WTC11 (cell line): ENCODE measurements around the gene SPATA31D3.

Source experiments
- ATF2 ChIP-seq: sonication (generic); formaldehyde crosslinking; IDR thresholded peaks from 2 replicates; pipeline ENCODE4 v1.8.1; 2022; ENCODE audit warnings: low read depth, missing genetic modification reagents, borderline replicate concordance
- CREB1 ChIP-seq: sonication (generic); formaldehyde crosslinking; IDR thresholded peaks from 2 replicates; pipeline ENCODE4 v1.8.0; 2023; ENCODE audit warnings: mild to moderate bottlenecking, missing genetic modification reagents
- EMX1 ChIP-seq: fragments of 250-450 bp; sonication (Bioruptor Pico); IDR thresholded peaks from 2 replicates; pipeline ENCODE4 v1.8.0; 2021; ENCODE audit warnings: mild to moderate bottlenecking
- FOXP4 ChIP-seq: sonication (generic); formaldehyde crosslinking; IDR thresholded peaks from 2 replicates; pipeline ENCODE4 v1.8.0; 2022; ENCODE audit warnings: mild to moderate bottlenecking, missing genetic modification reagents
- NFYB ChIP-seq: sonication (generic); formaldehyde crosslinking; conservative IDR thresholded peaks from 2 replicates; pipeline ENCODE4 v1.8.0; 2022; ENCODE audit warnings: low read depth, missing genetic modification reagents
- NR1H2 ChIP-seq: sonication (generic); formaldehyde crosslinking; IDR thresholded peaks from 2 replicates; pipeline ENCODE4 v1.9.0; 2021; ENCODE audit warnings: mild to moderate bottlenecking, moderate library complexity, missing genetic modification reagents
- PREB ChIP-seq: sonication (generic); formaldehyde crosslinking; IDR thresholded peaks from 2 replicates; pipeline ENCODE4 v1.8.1; 2022; ENCODE audit warnings: mild to moderate bottlenecking, missing genetic modification reagents, moderate library complexity, borderline replicate concordance
- SOX15 ChIP-seq: fragments of 250-450 bp; sonication (Bioruptor Pico); IDR thresholded peaks from 2 replicates; pipeline ENCODE4 v1.9.0; 2021; ENCODE audit warnings: mild to moderate bottlenecking
- SP1 ChIP-seq: sonication (generic); formaldehyde crosslinking; conservative IDR thresholded peaks from 2 replicates; pipeline ENCODE4 v1.8.1; 2022; ENCODE audit warnings: missing genetic modification reagents
- TCF7 ChIP-seq: sonication (generic); formaldehyde crosslinking; IDR thresholded peaks from 2 replicates; pipeline ENCODE4 v1.8.0; 2022; ENCODE audit warnings: mild to moderate bottlenecking, low read depth, missing genetic modification reagents, moderate library complexity
- TP53 ChIP-seq: sonication (generic); formaldehyde crosslinking; IDR thresholded peaks from 2 replicates; pipeline ENCODE4 v1.8.1; 2023; ENCODE audit warnings: mild to moderate bottlenecking, missing genetic modification reagents
- USF2 ChIP-seq: sonication (generic); formaldehyde crosslinking; IDR thresholded peaks from 2 replicates; pipeline ENCODE4 v1.8.1; 2023; ENCODE audit warnings: mild to moderate bottlenecking, missing genetic modification reagents, moderate library complexity
- TF ChIP-seq, protein P1 (sequence below): sonication (generic); formaldehyde crosslinking; IDR thresholded peaks from 2 replicates; pipeline ENCODE4 v1.8.0; 2022; ENCODE audit warnings: mild to moderate bottlenecking, missing genetic modification reagents
- TF ChIP-seq, protein P2 (sequence below): fragments of 200-600 bp; IDR thresholded peaks from 2 replicates; pipeline ENCODE4 v1.8.0; 2022; ENCODE audit warnings: antibody characterized with exemption

GRCh38 chr9:81969971-81970370 lies 26.7 kb downstream of the SPATA31D3 start:
- no peak for TF ChIP-seq FOXP4 (CRISPR knock-in tag)
- TF ChIP-seq ATF2 (CRISPR knock-in tag): no peak
- TF ChIP-seq, protein P1, sequence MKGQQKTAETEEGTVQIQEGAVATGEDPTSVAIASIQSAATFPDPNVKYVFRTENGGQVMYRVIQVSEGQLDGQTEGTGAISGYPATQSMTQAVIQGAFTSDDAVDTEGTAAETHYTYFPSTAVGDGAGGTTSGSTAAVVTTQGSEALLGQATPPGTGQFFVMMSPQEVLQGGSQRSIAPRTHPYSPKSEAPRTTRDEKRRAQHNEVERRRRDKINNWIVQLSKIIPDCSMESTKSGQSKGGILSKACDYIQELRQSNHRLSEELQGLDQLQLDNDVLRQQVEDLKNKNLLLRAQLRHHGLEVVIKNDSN: no peak
- TF ChIP-seq NR1H2 (CRISPR knock-in tag): no peak
- TF ChIP-seq, protein P2, sequence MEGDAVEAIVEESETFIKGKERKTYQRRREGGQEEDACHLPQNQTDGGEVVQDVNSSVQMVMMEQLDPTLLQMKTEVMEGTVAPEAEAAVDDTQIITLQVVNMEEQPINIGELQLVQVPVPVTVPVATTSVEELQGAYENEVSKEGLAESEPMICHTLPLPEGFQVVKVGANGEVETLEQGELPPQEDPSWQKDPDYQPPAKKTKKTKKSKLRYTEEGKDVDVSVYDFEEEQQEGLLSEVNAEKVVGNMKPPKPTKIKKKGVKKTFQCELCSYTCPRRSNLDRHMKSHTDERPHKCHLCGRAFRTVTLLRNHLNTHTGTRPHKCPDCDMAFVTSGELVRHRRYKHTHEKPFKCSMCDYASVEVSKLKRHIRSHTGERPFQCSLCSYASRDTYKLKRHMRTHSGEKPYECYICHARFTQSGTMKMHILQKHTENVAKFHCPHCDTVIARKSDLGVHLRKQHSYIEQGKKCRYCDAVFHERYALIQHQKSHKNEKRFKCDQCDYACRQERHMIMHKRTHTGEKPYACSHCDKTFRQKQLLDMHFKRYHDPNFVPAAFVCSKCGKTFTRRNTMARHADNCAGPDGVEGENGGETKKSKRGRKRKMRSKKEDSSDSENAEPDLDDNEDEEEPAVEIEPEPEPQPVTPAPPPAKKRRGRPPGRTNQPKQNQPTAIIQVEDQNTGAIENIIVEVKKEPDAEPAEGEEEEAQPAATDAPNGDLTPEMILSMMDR: no peak
- TF ChIP-seq SP1 (CRISPR knock-in tag): no peak
- no peak for TF ChIP-seq PREB (CRISPR knock-in tag)
- TF ChIP-seq CREB1 (CRISPR knock-in tag): no peak
- no peak for TF ChIP-seq TP53 (CRISPR knock-in tag)
- no peak for TF ChIP-seq TCF7 (CRISPR knock-in tag)
- no peak for TF ChIP-seq USF2
- no peak for TF ChIP-seq SOX15 (CRISPR knock-in tag)
- no peak for TF ChIP-seq EMX1 (CRISPR knock-in tag)
- no peak for TF ChIP-seq NFYB
